Lung (tissue), 12 donors: ENCODE measurements around the gene FAM234B. TPM values are rescaled to one million over a fixed set of nuclear protein-coding genes. Genes with fewer than 3 reads are reported as not detected.

Source experiments
- ATAC-seq: fragments of 200-7000 bp; cut with Tn5 transposase; one replicate; pipeline ENCODE4 v1.9.1; 2020; ENCODE audit warnings: moderate number of reproducible peaks; ENCODE audit not compliant: insufficient read depth, low FRiP score
- DNase-seq, 3 donors: peaks; one replicate each; pipeline ENCODE4 v3.0.0-alpha.2; 2013 to 2017
- H3K27ac ChIP-seq, 2 donors: one replicate each; pipeline ENCODE4 v1.5.1; 2013; ENCODE audit warnings: mild to moderate bottlenecking in 2 of 2, moderate library complexity in 2 of 2, control low read depth in 1 of 2, inconsistent platforms in 1 of 2, low read depth in 1 of 2, low read length in 1 of 2
- H3K27me3 ChIP-seq, 3 donors: one replicate each; pipeline ENCODE4 v1.5.1; 2013; ENCODE audit warnings: low read length in 2 of 3; ENCODE audit not compliant: control insufficient read depth in 3 of 3, insufficient read depth in 3 of 3
- H3K36me3 ChIP-seq, 4 donors: one replicate each; pipeline ENCODE4 v1.5.1; 2013; ENCODE audit warnings: low read length in 4 of 4, mild to moderate bottlenecking in 1 of 4, moderate library complexity in 1 of 4; ENCODE audit not compliant: control insufficient read depth in 4 of 4, insufficient read depth in 4 of 4
- H3K4me1 ChIP-seq, 5 donors: one replicate each; pipeline ENCODE4 v1.5.1; 2013; ENCODE audit warnings: low read length in 5 of 5, mild to moderate bottlenecking in 2 of 5, moderate library complexity in 1 of 5; ENCODE audit not compliant: control insufficient read depth in 5 of 5, insufficient read depth in 5 of 5
- H3K4me3 ChIP-seq: one replicate; pipeline ENCODE4 v1.5.1; 2013; ENCODE audit warnings: mild to moderate bottlenecking, control low read depth, moderate library complexity
- H3K9ac ChIP-seq, 2 donors: one replicate each; pipeline ENCODE4 v1.5.1; 2013; ENCODE audit warnings: low read length in 2 of 2, control low read depth in 1 of 2; ENCODE audit not compliant: insufficient read depth in 1 of 2
- H3K9me3 ChIP-seq, 4 donors: one replicate each; pipeline ENCODE4 v1.5.1; 2013; ENCODE audit warnings: low read length in 3 of 4, mild to moderate bottlenecking in 1 of 4, moderate library complexity in 1 of 4; ENCODE audit not compliant: control insufficient read depth in 4 of 4, insufficient read depth in 3 of 4
- WGBS, 2 donors: extraction: QIAGEN DNeasy Blood & Tissue Kit; methylation state at CpG; one replicate each; pipeline ENCODE4 v1.1.7; 2013; 5-methylcytosine and 5-hydroxymethylcytosine counted together
- polyA plus RNA-seq, 2 donors: library from polyadenylated mRNA; stranded (reverse); fragments of 200-250 nt; gene quantifications; one replicate each; pipeline ENCODE4 v1.2.1, GENCODE V29; 2013
- total RNA-seq, 2 donors: library from RNA; depleted of rRNA in 1 of 2; stranded (reverse); fragments of >200 nt in 1 of 2; gene quantifications; one replicate each; pipeline ENCODE4 v1.2.1, GENCODE V29; 2014 to 2021
- TF ChIP-seq, protein P1 (sequence below): IDR thresholded peaks from 2 replicates; pipeline ENCODE4 v1.5.1; 2012; ENCODE audit warnings: mild to moderate bottlenecking; ENCODE audit errors: control extremely low read depth, extremely low read depth
- donor health status: control.
- donor health status: control.
- donor health status: Bipolar disorder and iron deficiency.
- donor health status: healthy.
- donor health status: DM: yes; HTN: yes; CAD: no.

The FAM234B gene
- total and polyA plus RNA-seq, 4 donors: 1.4 to 10.4 (median 6.3) TPM

DNA sequence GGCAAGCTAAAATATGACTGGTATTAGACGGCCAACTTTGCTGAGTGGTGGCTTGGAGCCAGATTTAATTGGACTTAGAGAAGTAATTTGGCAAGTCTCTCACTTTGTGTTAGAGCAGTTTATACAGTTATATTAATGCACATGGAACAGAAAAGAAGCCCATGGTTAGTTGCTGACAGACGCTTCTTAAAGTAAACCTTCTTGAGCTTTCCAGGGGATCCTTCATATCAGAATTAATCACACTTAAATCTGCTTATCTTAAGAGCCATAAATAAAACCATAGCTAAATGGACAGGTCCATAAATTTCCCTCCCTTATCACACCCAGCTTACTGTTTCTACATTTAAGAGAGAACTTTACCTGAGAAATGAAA is 49.7 kb downstream of the FAM234B start:
- DNase-seq (peak; percentile 77 to 93 (median 89)), ATAC-seq (no peak)
- TF ChIP-seq, protein P1, sequence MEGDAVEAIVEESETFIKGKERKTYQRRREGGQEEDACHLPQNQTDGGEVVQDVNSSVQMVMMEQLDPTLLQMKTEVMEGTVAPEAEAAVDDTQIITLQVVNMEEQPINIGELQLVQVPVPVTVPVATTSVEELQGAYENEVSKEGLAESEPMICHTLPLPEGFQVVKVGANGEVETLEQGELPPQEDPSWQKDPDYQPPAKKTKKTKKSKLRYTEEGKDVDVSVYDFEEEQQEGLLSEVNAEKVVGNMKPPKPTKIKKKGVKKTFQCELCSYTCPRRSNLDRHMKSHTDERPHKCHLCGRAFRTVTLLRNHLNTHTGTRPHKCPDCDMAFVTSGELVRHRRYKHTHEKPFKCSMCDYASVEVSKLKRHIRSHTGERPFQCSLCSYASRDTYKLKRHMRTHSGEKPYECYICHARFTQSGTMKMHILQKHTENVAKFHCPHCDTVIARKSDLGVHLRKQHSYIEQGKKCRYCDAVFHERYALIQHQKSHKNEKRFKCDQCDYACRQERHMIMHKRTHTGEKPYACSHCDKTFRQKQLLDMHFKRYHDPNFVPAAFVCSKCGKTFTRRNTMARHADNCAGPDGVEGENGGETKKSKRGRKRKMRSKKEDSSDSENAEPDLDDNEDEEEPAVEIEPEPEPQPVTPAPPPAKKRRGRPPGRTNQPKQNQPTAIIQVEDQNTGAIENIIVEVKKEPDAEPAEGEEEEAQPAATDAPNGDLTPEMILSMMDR: no peak
- Histone ChIP-seq H3K9ac (no peak overlapping the region), H3K4me3 (no peak overlapping the region), H3K4me1 (peaks cover 4 to 41% (median 15%) of the 10 kb centered on the region in 5 donors), H3K36me3 (no peaks in the 10 kb centered on the region), H3K9me3 (no peaks in the 10 kb centered on the region), H3K27me3 (peaks cover 0 to 15% (median 0%) of the 10 kb centered on the region in 3 donors), H3K27ac (no peak overlapping the region)
- WGBS, 2 donors: 25% methylated on average over 2 of the region's 2 CpGs

DNA sequence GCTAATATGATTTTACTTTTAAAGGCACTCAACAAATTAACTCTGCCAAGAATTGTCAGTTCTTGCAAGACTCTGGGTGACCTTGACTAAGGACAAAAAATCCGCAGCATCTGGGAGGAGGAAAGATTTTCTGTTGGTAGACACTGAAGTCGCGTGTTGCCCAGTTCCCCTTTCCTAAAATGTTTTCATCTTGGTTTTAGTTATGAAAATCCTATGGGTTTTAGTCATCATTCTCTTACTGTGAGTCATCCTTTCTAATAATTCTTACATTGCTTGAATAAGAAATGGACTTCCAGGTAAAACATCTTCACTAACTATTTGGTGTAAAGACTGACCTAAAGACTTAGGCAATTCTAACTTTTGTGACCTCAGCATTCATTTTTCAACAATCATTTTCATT is 50.2 kb downstream of the FAM234B start:
- WGBS, 2 donors: 42 to 67% methylated on average over 3 of the region's 3 CpGs
- no peaks in the 10 kb centered on the region for H3K36me3 ChIP-seq
- TF ChIP-seq, protein P1: no peak
- ATAC-seq (no peak), DNase-seq (peak in 1 of 3 donors; percentile 19)
- no peak overlapping the region for H3K9ac ChIP-seq
- H3K27me3 ChIP-seq: peaks cover 0 to 9% (median 0%) of the 10 kb centered on the region in 3 donors
- no peaks in the 10 kb centered on the region for H3K9me3 ChIP-seq
- H3K27ac ChIP-seq: no peak overlapping the region
- H3K4me3 ChIP-seq: no peak overlapping the region
- H3K4me1 ChIP-seq: peaks cover 5 to 47% (median 20%) of the 10 kb centered on the region in 5 donors

DNA sequence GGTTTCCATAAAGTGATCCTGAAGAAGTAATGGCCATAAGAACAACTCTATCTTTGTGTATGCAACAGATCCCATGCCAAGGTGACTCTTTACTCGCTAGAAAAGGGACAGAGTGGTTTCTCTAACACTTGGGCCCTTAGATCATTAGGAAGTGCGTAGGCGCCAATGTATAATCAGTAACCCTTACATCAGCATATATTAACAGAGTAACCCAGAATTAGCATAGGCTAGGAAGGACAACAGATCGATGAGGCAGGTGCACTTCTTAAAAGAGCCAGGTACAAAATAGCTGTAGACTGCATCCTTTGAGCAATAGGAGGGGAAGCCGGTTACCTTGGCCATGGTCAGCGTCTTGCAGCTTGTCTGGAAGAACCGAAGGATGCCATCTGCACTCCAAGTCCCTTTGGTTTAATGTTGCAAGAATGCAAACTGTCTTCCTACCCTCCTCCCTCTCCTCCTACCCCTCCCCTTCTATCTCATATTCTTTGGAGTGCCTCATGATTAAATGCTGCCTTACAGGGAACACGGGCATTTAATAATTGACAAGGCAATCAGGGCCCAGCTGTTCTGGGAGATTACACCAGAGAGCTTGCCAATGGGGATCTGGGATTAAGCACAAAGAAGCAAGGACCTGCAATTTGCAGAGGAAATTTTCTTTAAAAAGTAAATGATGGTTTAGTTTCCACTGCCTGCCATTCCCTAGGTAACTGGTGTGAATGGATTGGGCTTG is 51.2 kb downstream of the FAM234B start:
- WGBS, 2 donors: 65 to 75% methylated on average over 8 of the region's 8 CpGs
- peak in 2 of 3 donors; percentile 47 to 49 for DNase-seq
- ATAC-seq: no peak
- TF ChIP-seq, protein P1: no peak
- Histone ChIP-seq H3K27ac (no peak overlapping the region), H3K4me1 (peaks cover 11 to 57% (median 26%) of the 10 kb centered on the region in 5 donors), H3K4me3 (no peak overlapping the region), H3K9me3 (no peaks in the 10 kb centered on the region), H3K9ac (no peak overlapping the region), H3K36me3 (no peaks in the 10 kb centered on the region), H3K27me3 (peaks cover 0 to 8% (median 0%) of the 10 kb centered on the region in 3 donors)
